ENCODE measurements around the gene PRM2.
A peak's percentile ranks its signal among the peaks of the same experiment; 100 is the strongest.

Gene PRM2

DNA sequence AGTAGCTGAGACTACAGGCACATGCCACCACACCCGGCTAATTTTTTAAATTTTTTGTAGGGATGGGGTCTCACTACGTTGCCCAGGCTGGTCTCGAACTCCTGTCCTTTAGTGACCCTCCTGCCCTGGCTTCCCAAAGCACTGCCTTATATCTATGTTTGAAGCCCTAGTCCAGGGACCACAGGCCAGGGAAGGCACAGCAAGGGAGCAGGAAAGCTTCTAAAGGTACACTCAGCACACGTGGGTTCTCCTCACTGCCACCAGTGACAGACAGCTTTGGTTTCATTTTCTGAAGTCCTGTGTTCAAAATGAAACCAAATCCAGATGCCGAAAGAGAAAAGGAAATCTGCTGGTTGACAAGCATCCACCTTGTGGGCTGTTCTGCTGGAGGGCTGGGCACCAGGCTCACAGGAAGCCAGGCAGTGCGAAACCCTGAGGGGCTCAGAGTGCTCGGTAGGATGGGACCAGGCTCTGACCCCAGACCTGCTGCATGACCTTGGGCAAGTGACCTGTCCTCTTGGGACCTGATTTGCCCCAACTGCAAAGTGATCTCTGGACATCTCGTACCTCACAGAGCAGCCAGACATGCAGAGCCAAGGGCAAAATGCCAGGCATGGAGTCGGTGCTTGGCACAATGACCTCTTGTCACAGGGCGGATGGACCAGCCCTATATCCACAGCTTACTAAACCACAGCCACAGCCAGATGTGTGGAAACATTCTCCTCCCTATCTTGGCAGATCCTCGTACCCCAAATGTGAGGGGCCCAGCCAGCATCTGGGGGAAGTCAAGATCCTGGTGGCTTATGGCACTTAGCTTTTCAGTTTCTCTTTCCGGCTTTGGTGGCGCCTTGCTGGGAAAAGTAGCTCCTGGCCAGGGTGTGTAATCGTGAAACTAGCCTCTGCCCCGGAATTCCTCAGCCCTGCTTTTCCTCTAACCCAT lies 17.5 kb downstream of the PRM2 start:
- DNase-seq: no peak

DNA sequence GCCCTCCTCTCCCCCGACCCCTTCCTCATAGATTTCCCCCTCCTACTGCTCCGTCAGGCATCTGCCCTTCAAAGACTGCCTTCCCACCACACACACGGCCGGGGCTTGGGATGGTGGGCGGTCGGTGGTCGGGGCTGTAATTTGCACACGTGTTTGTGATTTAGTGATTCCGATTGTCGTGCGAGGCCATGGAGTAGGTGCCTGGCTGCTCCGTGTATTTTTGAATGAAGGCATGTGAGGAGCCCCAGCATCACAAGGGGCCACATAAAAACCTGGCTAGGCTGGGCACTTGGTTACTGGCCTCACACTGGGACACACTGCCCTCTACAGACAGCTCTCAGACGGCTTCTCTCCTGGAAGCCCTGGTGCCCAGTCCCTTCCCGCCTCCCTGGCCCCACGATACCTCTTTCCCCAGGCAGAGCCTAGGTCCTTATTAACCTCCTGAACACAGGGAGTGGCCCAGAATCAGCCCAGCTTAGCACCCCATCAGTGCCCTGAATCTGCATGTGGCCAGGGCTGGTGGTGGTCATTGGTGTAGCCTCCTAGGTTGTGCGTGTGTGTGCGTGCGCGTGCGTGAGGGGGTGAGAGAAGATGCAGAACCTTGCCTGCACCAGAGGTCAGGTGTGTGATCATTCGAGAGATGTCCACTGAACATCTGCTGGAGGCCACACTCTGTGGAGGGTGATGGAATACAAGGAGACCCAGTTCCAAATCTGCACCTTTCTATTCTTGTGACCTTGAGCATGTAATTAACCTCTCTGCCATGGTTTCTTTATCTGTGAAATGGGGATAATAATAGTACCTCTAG lies 18.9 kb downstream of the PRM2 start:
- DNase-seq: peak; percentile 56 to 73

DNA sequence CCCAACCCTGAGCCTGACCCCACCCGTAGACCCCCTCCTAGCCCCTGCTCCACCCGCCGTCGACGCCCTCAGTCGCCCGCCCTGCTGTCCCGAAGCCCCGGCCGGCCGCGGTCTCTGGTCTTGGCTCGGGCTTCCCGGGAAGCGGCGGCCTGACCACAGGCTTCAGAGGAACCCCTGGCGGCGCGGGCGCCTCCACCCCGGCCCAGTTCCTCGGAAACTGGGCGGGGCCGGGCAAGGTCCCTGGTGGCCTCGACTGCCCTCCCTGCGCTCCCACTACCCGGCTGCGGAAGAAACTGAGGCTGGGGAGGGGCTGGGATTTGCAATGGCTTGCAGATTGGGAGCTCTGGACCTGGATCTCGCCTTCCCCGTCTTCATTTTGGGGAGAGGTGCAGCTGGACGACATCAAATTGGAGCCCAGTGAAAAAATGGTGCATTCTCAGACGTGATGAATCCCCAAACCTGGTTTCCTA lies 19.6 kb downstream of the PRM2 start:
- DNase-seq: peak; percentile 30 to 31

DNA sequence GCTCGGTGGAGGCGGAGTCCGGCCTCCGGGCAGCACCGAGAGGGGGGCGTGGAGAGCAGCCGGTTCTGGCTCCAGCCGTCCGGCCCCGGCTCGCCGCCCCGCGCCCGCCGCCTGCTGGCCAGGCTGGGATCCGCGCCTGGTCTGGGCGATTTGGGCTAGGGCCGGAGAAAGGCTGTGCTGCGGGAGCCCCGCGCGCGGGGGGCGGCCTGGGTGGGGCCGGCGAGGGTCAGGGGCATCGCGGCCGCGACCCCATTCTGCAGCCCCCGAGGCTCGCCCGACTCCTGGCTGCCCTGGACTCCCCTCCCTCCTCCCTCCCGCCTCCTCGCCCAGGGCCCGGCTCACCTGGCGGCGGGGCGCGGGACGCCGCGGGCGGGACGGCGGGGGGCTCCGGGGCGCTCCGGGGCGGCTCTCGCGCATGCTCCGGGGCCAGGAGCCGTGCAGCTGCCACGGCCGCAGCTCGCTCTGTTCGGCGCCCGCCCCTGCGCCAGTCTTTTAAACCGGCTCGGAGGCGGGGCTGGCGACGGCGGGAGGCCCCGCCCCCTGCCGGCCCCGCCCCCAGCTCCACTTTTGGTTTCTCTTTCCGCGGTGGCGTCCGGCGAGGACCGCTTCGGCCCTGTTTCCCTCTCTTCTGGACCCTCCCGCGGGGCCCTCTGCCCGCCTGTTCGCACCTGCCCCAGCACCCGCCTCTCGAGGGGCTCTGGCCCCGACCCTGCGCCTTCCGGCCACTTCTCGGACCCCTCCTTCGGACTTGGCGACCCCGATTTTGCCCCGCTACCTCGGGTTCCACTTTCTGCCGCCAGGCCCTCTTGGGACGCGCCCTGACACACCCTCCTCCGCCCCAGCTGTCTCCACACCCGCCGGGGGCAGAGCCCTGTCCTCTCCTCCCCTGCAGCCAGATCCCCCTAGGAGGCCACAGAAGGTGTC lies 20.3 kb downstream of the PRM2 start, which contains the start of gene SOCS1:
TSS of gene SOCS1 (minus strand) at position 468 of the 924 bp plus-strand sequence. CDS start 726 bp downstream, outside the sequence.
- DNase-seq: peak; percentile 74 to 84

- peak in 1 of 2 experiments; percentile 30 for DNase-seq
These were observed 21.2 kb downstream of the PRM2 start for GRCh38 chr16:11254913-11255736.

- DNase-seq: no peak
These were observed 22.0 kb downstream of the PRM2 start for GRCh38 chr16:11253995-11254912.

- DNase-seq: no peak
These were observed 23.0 kb downstream of the PRM2 start for GRCh38 chr16:11253009-11253994.

DNA sequence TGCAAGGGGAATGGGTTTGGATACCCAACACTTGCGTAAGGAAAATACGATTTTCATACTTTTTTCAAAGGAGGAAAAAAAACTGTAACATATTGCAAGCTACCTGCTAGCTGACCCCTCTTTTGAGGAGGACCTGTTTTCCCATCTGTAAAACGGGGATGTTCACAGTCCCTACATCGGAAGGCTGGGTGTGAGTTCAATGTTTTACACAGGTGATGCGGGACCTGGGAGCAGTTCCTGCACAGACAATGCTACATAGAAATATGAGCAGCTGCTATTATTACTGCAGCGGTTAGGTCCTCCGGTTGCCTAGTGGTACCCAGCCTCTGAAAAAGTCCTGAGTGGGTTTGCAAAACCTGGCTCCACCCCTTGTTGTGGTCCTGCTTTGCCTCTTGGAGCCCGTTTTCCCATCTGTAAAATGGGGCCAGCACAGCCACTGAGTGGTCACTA lies 23.8 kb downstream of the PRM2 start:
- no peak for DNase-seq

DNA sequence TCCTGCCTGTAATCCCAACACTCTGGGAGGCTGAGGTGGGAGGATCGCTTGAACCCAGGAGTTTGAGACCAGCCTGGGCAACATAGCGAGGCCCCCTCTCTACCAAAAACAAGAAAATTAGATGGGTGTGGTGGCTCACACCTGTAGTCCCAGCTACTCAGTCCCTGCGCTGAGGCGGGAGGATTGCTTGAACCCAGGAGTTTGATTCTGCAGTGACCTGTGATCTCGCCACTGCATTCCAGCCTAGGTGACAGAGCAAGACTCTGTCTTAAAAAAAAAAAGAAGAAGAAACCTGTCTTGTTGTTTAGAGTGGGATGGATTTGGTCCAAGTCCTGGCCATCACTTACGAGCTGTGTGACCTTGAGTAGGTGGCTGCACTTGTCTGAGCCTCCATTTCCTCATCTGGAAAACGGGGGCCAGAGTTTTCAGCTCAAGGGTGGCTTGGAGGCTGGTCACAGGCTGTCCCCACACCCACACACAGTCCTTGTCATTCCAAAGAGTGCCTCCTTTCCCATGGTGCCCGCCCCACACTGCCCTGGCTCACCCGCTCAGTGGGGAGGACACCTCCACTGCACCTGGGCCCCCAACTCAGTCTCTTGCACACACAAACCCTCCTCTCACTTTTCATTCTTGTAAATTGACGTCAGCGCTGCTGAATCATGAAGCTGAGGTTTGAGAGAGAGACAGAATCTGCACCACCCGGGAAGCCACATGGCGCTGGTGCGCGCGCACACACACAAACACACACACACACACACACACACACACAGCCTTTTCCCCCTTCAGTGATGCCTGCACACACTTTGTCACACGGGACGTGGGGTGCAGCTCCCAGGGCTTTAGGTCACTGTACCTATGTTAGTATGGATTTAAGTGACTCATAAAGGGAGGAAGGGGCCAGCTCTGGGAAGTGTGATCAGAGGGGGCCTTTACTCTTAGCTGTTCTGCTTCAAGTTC lies 24.5 kb downstream of the PRM2 start:
- DNase-seq: no peak

GRCh38 chr16:11250786-11251524 lies 25.3 kb downstream of the PRM2 start:
- no peak for DNase-seq

DNA sequence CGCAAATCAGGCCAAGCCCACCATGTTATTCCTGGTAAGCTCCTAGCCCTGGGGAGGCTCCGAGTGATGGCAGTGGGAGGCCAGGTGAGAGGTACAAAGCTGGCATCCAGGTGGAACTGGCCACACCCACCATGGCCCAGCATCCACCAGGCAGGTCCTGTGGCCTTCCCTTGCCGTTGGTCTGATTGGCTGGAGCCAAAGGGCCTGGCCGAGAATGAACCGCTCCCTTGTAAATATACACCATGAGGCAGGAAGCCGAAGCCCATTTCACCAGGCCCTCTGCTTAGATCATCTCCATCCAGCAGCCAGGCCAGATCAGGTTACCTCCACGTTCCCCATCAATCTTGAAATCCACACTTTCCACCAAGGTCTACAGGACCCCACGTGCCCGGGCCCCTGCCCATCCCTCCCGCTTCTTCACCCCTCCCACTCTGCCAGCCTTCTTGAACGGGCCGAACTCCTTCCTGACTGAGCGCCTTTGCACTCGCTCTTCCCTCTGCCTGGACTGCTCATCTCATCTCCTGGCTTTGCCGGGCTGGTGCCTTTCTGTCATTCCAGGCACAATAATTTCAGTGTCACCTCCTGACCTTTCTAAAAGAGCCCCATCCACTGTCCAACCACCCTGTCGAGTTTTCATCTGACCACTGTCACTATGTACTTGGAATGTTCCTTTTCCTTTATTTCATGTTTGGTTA lies 26.0 kb downstream of the PRM2 start:
- no peak for DNase-seq

DNA sequence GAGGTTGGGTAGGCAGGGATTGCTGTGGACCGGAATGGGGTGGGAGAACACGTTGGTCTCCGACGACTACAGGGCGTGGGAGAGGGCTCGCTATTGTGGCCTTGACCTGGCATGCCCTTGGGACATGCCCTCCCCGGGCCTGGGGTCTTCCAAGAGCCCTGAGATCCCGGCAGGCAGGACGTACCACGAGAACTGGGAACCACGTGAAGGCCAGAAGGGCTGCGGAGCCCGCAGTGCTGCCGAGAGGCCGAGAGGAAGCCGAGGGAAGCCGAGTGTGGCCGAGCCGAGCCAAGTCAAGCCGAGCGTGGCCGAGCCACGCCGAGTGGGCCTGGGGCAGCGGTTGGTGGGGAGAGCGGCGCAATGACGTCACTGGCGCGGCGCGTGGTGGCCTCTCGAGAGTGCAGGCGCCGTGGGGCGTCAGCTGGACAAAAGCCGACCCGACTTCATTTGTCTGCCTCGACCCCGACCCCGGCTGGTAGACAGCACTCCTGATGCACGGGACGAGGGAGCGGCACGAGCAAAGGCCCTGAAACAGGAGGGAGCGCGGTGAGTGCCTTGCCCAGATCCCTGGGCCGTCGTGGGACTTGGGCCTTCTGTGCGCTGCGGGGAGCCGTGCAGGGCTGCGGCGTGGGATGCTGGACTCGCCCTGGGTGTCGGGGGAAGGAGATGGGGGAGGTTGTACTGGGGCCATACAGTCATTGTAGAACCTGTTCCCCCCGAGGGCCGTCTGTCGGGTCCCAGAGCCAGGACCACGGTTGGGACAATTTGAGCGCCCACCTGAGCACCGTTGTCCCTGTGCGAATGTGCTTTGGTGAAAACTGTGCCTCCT lies 26.8 kb downstream of the PRM2 start:
- no peak for DNase-seq

DNA sequence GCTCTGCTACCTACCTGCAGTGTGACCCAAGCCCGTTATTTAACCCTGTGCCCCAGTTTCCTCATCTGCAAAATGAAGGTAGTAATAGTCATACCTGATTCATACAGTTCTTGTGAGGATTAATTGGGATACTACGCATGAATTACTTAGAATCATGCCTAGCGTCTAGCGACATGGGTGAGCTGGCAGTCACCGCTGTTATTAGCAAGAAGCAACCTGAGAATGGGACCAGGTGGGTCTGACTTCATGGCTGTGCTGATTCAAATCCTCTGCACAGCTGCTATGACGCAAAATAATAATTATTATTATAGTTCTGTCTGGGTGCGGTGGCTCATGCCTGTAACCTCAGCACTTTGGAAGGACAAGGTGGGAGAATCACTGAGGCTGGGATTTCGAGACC lies 28.1 kb downstream of the PRM2 start:
- no peak for DNase-seq

- no peak for DNase-seq
These were observed 30.3 kb downstream of the PRM2 start for GRCh38 chr16:11245988-11246387.

DNA sequence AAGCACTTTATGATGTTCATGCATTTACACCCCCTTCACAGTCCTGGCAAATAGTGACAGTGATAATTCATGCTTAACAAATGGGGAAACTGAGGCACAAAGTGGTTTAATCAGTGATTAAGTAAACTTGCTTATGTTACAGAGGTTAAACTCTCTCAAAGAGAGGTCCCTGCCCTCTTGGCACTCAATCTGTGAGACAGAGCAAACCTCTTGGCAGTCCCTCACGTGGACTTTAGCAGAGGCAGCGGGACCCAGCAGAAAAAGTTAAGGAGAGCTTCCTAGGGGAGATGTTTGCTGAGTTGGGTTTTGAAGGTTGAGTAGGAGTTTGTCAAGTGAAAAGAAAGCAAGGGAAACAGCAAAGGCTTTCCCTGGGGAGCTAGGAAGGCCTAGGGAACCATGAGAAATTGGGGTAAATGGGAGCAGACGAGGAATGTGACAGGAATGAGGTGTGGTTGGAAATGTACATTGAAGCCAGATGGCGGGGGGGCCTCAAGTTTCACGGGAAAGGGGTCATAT lies 31.0 kb downstream of the PRM2 start:
- no peak for DNase-seq

Measured in NCI-H1930 (cell line).